Calu3 (cell line): Measurements from ENCODE around the gene MAGI1. TPM values are rescaled to one million over a fixed set of nuclear protein-coding genes. Genes with fewer than 3 reads are reported as not detected.

ENCODE experiments used
- BruUV-seq: library from RNA; stranded (reverse); fragments of 400-500 nt; replicated peaks from 2 replicates; lab custom pipeline; 2021; lab: Mats Ljungman, UMichigan
- CTCF ChIA-PET: fragments of 300-600 bp; sonication (Branson Sonifier 250); formaldehyde crosslinking; loops from one replicate; lab custom pipeline; 2022; ENCODE audit warnings: antibody characterized with exemption; lab: Charles Lee
- DNase-seq: peaks from one replicate; pipeline ENCODE4 v3.0.0; 2022
- H3K27ac Mint-ChIP-seq: one replicate; pipeline ENCODE4 v1.8.0; 2022; ENCODE audit warnings: mixed read lengths; ENCODE audit not compliant: unreplicated experiment
- H3K27me3 Mint-ChIP-seq: one replicate; pipeline ENCODE4 v1.8.0; 2022; ENCODE audit warnings: mixed read lengths; ENCODE audit not compliant: unreplicated experiment
- H3K36me3 Mint-ChIP-seq: one replicate; pipeline ENCODE4 v1.8.0; 2022; ENCODE audit warnings: mild to moderate bottlenecking, moderate library complexity, mixed read lengths; ENCODE audit not compliant: insufficient read depth, unreplicated experiment
- H3K4me1 Mint-ChIP-seq: one replicate; pipeline ENCODE4 v1.8.0; 2022; ENCODE audit warnings: mild to moderate bottlenecking, low read depth, mixed read lengths; ENCODE audit not compliant: unreplicated experiment
- H3K4me3 Mint-ChIP-seq: one replicate; pipeline ENCODE4 v1.8.0; 2022; ENCODE audit warnings: mild to moderate bottlenecking, low read depth, moderate library complexity, mixed read lengths; ENCODE audit not compliant: unreplicated experiment
- H3K9me3 Mint-ChIP-seq: one replicate; pipeline ENCODE4 v1.8.0; 2022; ENCODE audit warnings: low read depth, mixed read lengths; ENCODE audit not compliant: unreplicated experiment
- CTCF ChIP-seq: fragments of 200-600 bp; IDR thresholded peaks from one replicate; pipeline ENCODE4 v1.8.0; 2022; ENCODE audit warnings: antibody characterized with exemption; ENCODE audit not compliant: unreplicated experiment
- intact Hi-C: fragments of 100-400 bp; cut with micrococcal nuclease; formaldehyde crosslinking; loops from one replicate; pipeline ENCODE4 v1.10.0; 2022; ENCODE audit not compliant: unreplicated experiment
- total RNA-seq: library from RNA; stranded (reverse); gene quantifications from 2 replicates; pipeline ENCODE4 v1.2.3, GENCODE V29; 2022

Gene MAGI1
- total RNA-seq, 1 experiment from 2014 or later, result 76.4 TPM

GRCh38 chr3:65901226-65901625 lies 137.5 kb downstream of the MAGI1 start:
- no peaks in the 10 kb centered on the region for H3K9me3 Mint-ChIP-seq
- peaks cover 5% of the 10 kb centered on the region for H3K36me3 Mint-ChIP-seq
- H3K4me1 Mint-ChIP-seq, result peaks cover 2% of the 10 kb centered on the region
- intact Hi-C loops, result no loop called here
- H3K27ac Mint-ChIP-seq, result no peak overlapping the region
- no TSS peak for BruUV-seq
- no peak overlapping the region for H3K4me3 Mint-ChIP-seq
- TF ChIP-seq CTCF, result no peak
- CTCF ChIA-PET, result interaction anchor here (0.9 kb wide), 1 partner anchor 108 kb away, joined by 3 read pairs; no protein-coding TSS in a partner anchor
- DNase-seq, result no peak
- H3K27me3 Mint-ChIP-seq, result no peaks in the 10 kb centered on the region

- BruUV-seq, result no TSS peak
- Mint-ChIP-seq H3K36me3 (peaks cover under 1% of the 10 kb centered on the region), H3K27me3 (no peaks in the 10 kb centered on the region), H3K9me3 (no peaks in the 10 kb centered on the region), H3K27ac (no peak overlapping the region), H3K4me1 (peaks cover 16% of the 10 kb centered on the region), H3K4me3 (no peak overlapping the region)
- TF ChIP-seq CTCF, result no peak
- CTCF ChIA-PET, result no interaction called here
- intact Hi-C loops, result no loop called here
- DNase-seq, result no peak
Measured at GRCh38 chr3:65899226-65899625, 139.5 kb downstream of the MAGI1 start.

GRCh38 chr3:65897766-65898165 lies 141.0 kb downstream of the MAGI1 start:
- peaks cover 23% of the 10 kb centered on the region for H3K4me1 Mint-ChIP-seq
- BruUV-seq, result no TSS peak
- TF ChIP-seq CTCF, result no peak
- H3K4me3 Mint-ChIP-seq, result no peak overlapping the region
- no peaks in the 10 kb centered on the region for H3K27me3 Mint-ChIP-seq
- H3K27ac Mint-ChIP-seq, result no peak overlapping the region
- CTCF ChIA-PET, result no interaction called here
- intact Hi-C loops, result no loop called here
- no peaks in the 10 kb centered on the region for H3K9me3 Mint-ChIP-seq
- no peak for DNase-seq
- no peaks in the 10 kb centered on the region for H3K36me3 Mint-ChIP-seq

- intact Hi-C loops, result no loop called here
Measured at GRCh38 chr3:65896321-65896720, 142.4 kb downstream of the MAGI1 start.

More at GRCh38 chr3:65896321-65896720, 142.4 kb downstream of the MAGI1 start:
- BruUV-seq, result no TSS peak
- TF ChIP-seq CTCF, result no peak
- H3K27me3 Mint-ChIP-seq, result no peaks in the 10 kb centered on the region
- no peaks in the 10 kb centered on the region for H3K36me3 Mint-ChIP-seq
- H3K4me1 Mint-ChIP-seq, result peaks cover 23% of the 10 kb centered on the region
- H3K9me3 Mint-ChIP-seq, result no peaks in the 10 kb centered on the region
- CTCF ChIA-PET, result interaction anchor here (0.7 kb wide), 1 partner anchor 83 kb away, joined by 3 read pairs; no protein-coding TSS in a partner anchor
- H3K27ac Mint-ChIP-seq, result no peak overlapping the region
- no peak overlapping the region for H3K4me3 Mint-ChIP-seq
- DNase-seq, result no peak
